ENCODE data around the gene RXFP2. TPM values are rescaled to one million over a fixed set of nuclear protein-coding genes. Genes with fewer than 3 reads are reported as not detected.
A peak's percentile ranks its signal among the peaks of the same experiment; 100 is the strongest.

Gene RXFP2
- total RNA-seq, 1 donor from 2014 or later = 0.80 TPM

GRCh38 chr13:31846182-31846938, 107.0 kb downstream of the RXFP2 start:
- peak; percentile 93 for DNase-seq (ENCODE audit: extremely low spot score, unreplicated experiment)
- peak overlapping the region; percentile 90 for H3K27ac Mint-ChIP-seq
- no peaks in the 10 kb centered on the region for H3K4me1 Mint-ChIP-seq (ENCODE audit: unreplicated experiment)
- TF ChIP-seq CTCF (conservative IDR thresholded peaks at IDR 0.05) = no peak
- peaks cover 63% of the 10 kb centered on the region for H3K27me3 Mint-ChIP-seq
- H3K9me3 Mint-ChIP-seq = no peaks in the 10 kb centered on the region
- no peaks in the 10 kb centered on the region for H3K36me3 Mint-ChIP-seq
- peak overlapping the region; percentile 91 for H3K4me3 Mint-ChIP-seq

DNA sequence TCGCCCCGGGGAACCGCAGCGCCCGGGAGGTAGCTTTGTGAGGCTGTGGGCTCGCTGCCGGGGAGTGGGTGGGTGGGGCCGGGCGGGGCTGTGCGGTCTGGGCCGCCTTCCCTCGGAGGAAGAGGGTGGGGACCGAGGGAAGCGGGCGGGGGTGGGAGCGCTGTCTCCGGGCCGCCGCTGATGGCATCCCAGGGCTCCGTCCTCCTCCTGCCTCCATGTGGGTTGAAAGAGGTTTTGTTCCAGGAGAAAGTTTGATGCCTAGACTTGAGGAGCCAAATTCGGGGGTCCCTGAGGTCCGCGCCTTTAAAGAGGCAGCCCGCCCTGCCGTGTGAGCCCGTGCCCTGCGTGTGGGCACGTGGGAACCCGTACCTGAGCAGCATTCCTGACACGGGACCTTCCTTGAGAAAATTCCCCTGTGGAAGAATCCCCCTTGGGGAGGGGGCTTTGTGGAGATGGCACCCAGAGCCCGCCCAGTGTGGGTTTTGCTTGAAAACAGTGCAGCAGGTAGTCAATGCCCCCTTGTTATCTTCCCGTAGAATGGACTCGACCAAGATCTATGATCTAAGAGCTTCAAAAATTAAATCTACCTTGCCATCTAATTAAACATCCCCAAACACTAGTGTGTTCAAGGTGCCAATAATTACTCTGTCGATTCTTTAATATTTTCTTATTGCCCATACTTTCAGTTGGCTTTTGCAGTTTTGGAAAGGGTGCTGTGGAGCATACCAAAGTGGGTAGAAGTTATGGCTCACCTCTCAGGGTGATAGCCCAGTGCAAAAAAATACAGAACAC, 107.8 kb downstream of the RXFP2 start:
- Mint-ChIP-seq H3K4me1 (ENCODE audit: unreplicated experiment) (peaks cover 5% of the 10 kb centered on the region), H3K27me3 (peaks cover 63% of the 10 kb centered on the region), H3K27ac (no peak overlapping the region), H3K9me3 (no peaks in the 10 kb centered on the region), H3K36me3 (no peaks in the 10 kb centered on the region), H3K4me3 (peak overlapping the region; percentile 81)
- TF ChIP-seq CTCF (conservative IDR thresholded peaks at IDR 0.05) = no peak
- no peak for DNase-seq (ENCODE audit: extremely low spot score, unreplicated experiment)

- no peak overlapping the region for H3K27ac Mint-ChIP-seq
- no peak for DNase-seq (ENCODE audit: extremely low spot score, unreplicated experiment)
- H3K9me3 Mint-ChIP-seq = no peaks in the 10 kb centered on the region
- H3K27me3 Mint-ChIP-seq = peaks cover 52% of the 10 kb centered on the region
- H3K36me3 Mint-ChIP-seq = no peaks in the 10 kb centered on the region
- H3K4me3 Mint-ChIP-seq = peak overlapping the region; percentile 81
- no peak for TF ChIP-seq CTCF (conservative IDR thresholded peaks at IDR 0.05)
- peaks cover 7% of the 10 kb centered on the region for H3K4me1 Mint-ChIP-seq (ENCODE audit: unreplicated experiment)
Observed at GRCh38 chr13:31848621-31849020, 109.3 kb downstream of the RXFP2 start.

- no peaks in the 10 kb centered on the region for H3K9me3 Mint-ChIP-seq
- peaks cover 7% of the 10 kb centered on the region for H3K4me1 Mint-ChIP-seq (ENCODE audit: unreplicated experiment)
- no peaks in the 10 kb centered on the region for H3K36me3 Mint-ChIP-seq
- no peak overlapping the region for H3K27ac Mint-ChIP-seq
- TF ChIP-seq CTCF (conservative IDR thresholded peaks at IDR 0.05) = no peak
- H3K27me3 Mint-ChIP-seq = peaks cover 47% of the 10 kb centered on the region
- no peak overlapping the region for H3K4me3 Mint-ChIP-seq
- DNase-seq (ENCODE audit: extremely low spot score, unreplicated experiment) = no peak
Observed at GRCh38 chr13:31849206-31849605, 109.9 kb downstream of the RXFP2 start.

DNA sequence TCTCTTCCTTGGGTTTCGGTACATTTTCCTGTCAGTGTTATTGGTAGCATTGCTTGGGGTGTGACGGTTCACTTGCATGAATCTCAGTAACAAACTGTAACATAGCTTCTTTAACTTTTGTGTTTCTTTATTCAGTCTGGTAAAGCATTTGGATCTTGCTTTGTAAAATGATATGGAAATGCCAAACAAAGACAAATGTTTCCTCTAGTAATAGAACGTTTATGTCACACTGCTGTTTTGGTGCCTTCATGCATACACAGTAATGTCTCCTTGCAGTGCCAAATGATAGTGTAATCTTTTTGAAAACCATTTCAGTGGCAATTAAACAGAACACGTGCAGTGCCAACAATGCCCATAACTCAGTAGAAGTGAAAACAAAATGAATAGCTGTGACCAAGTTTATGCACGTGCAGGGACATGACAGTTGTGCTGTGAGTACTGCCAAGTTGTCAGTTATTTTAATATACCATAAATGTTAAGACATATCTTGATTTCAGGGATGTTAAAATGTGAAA, 110.8 kb downstream of the RXFP2 start:
- Mint-ChIP-seq H3K4me1 (ENCODE audit: unreplicated experiment) (peaks cover 7% of the 10 kb centered on the region), H3K36me3 (no peaks in the 10 kb centered on the region), H3K27ac (no peak overlapping the region), H3K9me3 (no peaks in the 10 kb centered on the region), H3K4me3 (no peak overlapping the region), H3K27me3 (peaks cover 38% of the 10 kb centered on the region)
- no peak for TF ChIP-seq CTCF (conservative IDR thresholded peaks at IDR 0.05)
- no peak for DNase-seq (ENCODE audit: extremely low spot score, unreplicated experiment)

All from type B pancreatic cell (in vitro differentiated cells).